ENCODE results near the gene GDE1.

DNA sequence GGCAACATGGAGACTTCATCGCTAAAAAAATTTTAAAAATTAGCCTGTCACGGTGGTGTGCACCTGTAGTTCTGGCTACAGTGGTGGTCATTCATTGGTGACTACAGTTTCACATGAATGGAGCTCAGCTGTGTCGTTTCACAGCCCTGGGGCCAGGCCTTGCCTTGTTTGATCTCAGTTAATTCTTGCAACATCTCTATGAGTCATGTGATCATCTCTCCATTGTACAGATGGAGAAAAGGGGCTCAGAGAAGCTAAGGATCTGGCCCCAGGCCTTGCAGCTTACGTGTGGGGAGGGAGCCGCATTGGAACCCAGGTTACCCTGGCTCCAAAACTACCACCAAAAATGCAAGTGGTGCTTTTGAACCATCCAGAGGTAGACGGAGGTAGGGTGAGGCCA, 49.4 kb downstream of the GDE1 start:
- TF ChIP-seq, protein P1, sequence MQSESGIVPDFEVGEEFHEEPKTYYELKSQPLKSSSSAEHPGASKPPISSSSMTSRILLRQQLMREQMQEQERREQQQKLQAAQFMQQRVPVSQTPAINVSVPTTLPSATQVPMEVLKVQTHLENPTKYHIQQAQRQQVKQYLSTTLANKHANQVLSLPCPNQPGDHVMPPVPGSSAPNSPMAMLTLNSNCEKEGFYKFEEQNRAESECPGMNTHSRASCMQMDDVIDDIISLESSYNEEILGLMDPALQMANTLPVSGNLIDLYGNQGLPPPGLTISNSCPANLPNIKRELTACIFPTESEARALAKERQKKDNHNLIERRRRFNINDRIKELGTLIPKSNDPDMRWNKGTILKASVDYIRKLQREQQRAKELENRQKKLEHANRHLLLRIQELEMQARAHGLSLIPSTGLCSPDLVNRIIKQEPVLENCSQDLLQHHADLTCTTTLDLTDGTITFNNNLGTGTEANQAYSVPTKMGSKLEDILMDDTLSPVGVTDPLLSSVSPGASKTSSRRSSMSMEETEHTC (IDR thresholded peaks at IDR 0.05) = no peak
- TF ChIP-seq POLR2AphosphoS5 (IDR thresholded peaks at IDR 0.05; ENCODE audit: control insufficient read depth, insufficient read depth, low read depth, low read length) (no peak), NCOA2 (IDR thresholded peaks at IDR 0.05; ENCODE audit: partially characterized antibody in 2 of 2) (no peak), RB1 (IDR thresholded peaks at IDR 0.05; ENCODE audit: low read depth) (no peak), KLF16 (IDR thresholded peaks at IDR 0.05) (no peak), MXI1 (IDR thresholded peaks at IDR 0.05; ENCODE audit: low read depth, low read length) (no peak)
- TF ChIP-seq, protein P2, sequence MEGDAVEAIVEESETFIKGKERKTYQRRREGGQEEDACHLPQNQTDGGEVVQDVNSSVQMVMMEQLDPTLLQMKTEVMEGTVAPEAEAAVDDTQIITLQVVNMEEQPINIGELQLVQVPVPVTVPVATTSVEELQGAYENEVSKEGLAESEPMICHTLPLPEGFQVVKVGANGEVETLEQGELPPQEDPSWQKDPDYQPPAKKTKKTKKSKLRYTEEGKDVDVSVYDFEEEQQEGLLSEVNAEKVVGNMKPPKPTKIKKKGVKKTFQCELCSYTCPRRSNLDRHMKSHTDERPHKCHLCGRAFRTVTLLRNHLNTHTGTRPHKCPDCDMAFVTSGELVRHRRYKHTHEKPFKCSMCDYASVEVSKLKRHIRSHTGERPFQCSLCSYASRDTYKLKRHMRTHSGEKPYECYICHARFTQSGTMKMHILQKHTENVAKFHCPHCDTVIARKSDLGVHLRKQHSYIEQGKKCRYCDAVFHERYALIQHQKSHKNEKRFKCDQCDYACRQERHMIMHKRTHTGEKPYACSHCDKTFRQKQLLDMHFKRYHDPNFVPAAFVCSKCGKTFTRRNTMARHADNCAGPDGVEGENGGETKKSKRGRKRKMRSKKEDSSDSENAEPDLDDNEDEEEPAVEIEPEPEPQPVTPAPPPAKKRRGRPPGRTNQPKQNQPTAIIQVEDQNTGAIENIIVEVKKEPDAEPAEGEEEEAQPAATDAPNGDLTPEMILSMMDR (IDR thresholded peaks at IDR 0.05 in 2 of 3, conservative IDR thresholded peaks at IDR 0.05 in 1 of 3; ENCODE audit: insufficient read depth in 2 of 3, low read depth in 1 of 3, low read length in 3 of 3) = no peak
- TF ChIP-seq, protein P3, sequence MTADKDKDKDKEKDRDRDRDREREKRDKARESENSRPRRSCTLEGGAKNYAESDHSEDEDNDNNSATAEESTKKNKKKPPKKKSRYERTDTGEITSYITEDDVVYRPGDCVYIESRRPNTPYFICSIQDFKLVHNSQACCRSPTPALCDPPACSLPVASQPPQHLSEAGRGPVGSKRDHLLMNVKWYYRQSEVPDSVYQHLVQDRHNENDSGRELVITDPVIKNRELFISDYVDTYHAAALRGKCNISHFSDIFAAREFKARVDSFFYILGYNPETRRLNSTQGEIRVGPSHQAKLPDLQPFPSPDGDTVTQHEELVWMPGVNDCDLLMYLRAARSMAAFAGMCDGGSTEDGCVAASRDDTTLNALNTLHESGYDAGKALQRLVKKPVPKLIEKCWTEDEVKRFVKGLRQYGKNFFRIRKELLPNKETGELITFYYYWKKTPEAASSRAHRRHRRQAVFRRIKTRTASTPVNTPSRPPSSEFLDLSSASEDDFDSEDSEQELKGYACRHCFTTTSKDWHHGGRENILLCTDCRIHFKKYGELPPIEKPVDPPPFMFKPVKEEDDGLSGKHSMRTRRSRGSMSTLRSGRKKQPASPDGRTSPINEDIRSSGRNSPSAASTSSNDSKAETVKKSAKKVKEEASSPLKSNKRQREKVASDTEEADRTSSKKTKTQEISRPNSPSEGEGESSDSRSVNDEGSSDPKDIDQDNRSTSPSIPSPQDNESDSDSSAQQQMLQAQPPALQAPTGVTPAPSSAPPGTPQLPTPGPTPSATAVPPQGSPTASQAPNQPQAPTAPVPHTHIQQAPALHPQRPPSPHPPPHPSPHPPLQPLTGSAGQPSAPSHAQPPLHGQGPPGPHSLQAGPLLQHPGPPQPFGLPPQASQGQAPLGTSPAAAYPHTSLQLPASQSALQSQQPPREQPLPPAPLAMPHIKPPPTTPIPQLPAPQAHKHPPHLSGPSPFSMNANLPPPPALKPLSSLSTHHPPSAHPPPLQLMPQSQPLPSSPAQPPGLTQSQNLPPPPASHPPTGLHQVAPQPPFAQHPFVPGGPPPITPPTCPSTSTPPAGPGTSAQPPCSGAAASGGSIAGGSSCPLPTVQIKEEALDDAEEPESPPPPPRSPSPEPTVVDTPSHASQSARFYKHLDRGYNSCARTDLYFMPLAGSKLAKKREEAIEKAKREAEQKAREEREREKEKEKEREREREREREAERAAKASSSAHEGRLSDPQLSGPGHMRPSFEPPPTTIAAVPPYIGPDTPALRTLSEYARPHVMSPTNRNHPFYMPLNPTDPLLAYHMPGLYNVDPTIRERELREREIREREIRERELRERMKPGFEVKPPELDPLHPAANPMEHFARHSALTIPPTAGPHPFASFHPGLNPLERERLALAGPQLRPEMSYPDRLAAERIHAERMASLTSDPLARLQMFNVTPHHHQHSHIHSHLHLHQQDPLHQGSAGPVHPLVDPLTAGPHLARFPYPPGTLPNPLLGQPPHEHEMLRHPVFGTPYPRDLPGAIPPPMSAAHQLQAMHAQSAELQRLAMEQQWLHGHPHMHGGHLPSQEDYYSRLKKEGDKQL (CRISPR knock-in tag; IDR thresholded peaks at IDR 0.05; ENCODE audit: borderline replicate concordance) = no peak
- TF ChIP-seq, protein P4, sequence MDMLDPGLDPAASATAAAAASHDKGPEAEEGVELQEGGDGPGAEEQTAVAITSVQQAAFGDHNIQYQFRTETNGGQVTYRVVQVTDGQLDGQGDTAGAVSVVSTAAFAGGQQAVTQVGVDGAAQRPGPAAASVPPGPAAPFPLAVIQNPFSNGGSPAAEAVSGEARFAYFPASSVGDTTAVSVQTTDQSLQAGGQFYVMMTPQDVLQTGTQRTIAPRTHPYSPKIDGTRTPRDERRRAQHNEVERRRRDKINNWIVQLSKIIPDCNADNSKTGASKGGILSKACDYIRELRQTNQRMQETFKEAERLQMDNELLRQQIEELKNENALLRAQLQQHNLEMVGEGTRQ (CRISPR knock-in tag; IDR thresholded peaks at IDR 0.05) = no peak
- TF ChIP-seq, protein P5, sequence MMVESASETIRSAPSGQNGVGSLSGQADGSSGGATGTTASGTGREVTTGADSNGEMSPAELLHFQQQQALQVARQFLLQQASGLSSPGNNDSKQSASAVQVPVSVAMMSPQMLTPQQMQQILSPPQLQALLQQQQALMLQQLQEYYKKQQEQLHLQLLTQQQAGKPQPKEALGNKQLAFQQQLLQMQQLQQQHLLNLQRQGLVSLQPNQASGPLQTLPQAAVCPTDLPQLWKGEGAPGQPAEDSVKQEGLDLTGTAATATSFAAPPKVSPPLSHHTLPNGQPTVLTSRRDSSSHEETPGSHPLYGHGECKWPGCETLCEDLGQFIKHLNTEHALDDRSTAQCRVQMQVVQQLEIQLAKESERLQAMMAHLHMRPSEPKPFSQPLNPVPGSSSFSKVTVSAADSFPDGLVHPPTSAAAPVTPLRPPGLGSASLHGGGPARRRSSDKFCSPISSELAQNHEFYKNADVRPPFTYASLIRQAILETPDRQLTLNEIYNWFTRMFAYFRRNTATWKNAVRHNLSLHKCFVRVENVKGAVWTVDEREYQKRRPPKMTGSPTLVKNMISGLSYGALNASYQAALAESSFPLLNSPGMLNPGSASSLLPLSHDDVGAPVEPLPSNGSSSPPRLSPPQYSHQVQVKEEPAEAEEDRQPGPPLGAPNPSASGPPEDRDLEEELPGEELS (CRISPR knock-in tag; IDR thresholded peaks at IDR 0.05; ENCODE audit: borderline replicate concordance) = no peak
